Kidney (tissue), 14 donors: ENCODE results near the gene URB2. TPM values are rescaled to one million over a fixed set of nuclear protein-coding genes. Genes with fewer than 3 reads are reported as not detected.

ENCODE experiments used
- DNase-seq, 5 donors: peaks; one replicate each; pipeline ENCODE4 v3.0.0-alpha.2; 2013 to 2020
- FAIRE-seq: peaks from 2 replicates; lab custom pipeline; 2012; peaks lifted over from hg19 to GRCh38; lab: Jason Lieb, UNC
- H3K27ac ChIP-seq, 2 donors: one replicate each; pipeline ENCODE4 v1.7.0; 2013; ENCODE audit warnings: low read depth in 2 of 2, low read length in 2 of 2, inconsistent platforms in 1 of 2
- H3K27me3 ChIP-seq: one replicate; pipeline ENCODE4 v1.7.1; 2013; ENCODE audit warnings: low read length, inconsistent platforms; ENCODE audit not compliant: control insufficient read depth, insufficient read depth
- H3K36me3 ChIP-seq, 3 donors: one replicate each; pipeline versions ENCODE4 v1.7.0 to v1.7.1; 2013; ENCODE audit warnings: low read length in 3 of 3, control low read depth in 1 of 3, inconsistent platforms in 1 of 3; ENCODE audit not compliant: insufficient read depth in 3 of 3, control insufficient read depth in 2 of 3
- H3K4me1 ChIP-seq, 3 donors: one replicate each; pipeline versions ENCODE4 v1.7.0 to v1.7.1; 2013; ENCODE audit warnings: low read length in 3 of 3, inconsistent platforms in 1 of 3, low read depth in 1 of 3; ENCODE audit not compliant: control insufficient read depth in 2 of 3, insufficient read depth in 2 of 3
- H3K4me3 ChIP-seq, 3 donors: one replicate each; pipeline versions ENCODE4 v1.7.0 to v1.8.1; 2013; ENCODE audit warnings: low read length in 3 of 3, control low read depth in 1 of 3, inconsistent platforms in 1 of 3
- H3K9ac ChIP-seq, 3 donors: one replicate each; pipeline versions ENCODE4 v1.7.0 to v1.7.1; 2013; ENCODE audit warnings: low read length in 3 of 3, control low read depth in 1 of 3, inconsistent platforms in 1 of 3
- H3K9me3 ChIP-seq, 3 donors: one replicate each; pipeline versions ENCODE4 v1.7.0 to v1.7.1; 2013; ENCODE audit warnings: low read length in 3 of 3, control low read depth in 1 of 3, inconsistent platforms in 1 of 3; ENCODE audit not compliant: control insufficient read depth in 2 of 3, insufficient read depth in 1 of 3
- CTCF ChIP-seq: IDR thresholded peaks from 3 replicates; pipeline ENCODE4 v1.5.1; 2012; ENCODE audit warnings: mild to moderate bottlenecking, moderate library complexity, borderline replicate concordance; ENCODE audit not compliant: insufficient read depth; ENCODE audit errors: extremely low read depth
- intact Hi-C: fragments of 100-400 bp; cut with DNase I; formaldehyde crosslinking; loops from one replicate; pipeline ENCODE4 v1.11.1; 2022
- polyA plus RNA-seq: library from polyadenylated mRNA; stranded (reverse); fragments of 350-450 nt; fragmentation: Illumina TruSeq; extraction: RNeasy Lipid Tissue Mini Kit (QIAGEN cat#74804); gene quantifications from one replicate; pipeline ENCODE4 v1.2.3, GENCODE V29; 2014; ENCODE audit warnings: low read depth, low replicate concordance; ENCODE audit not compliant: insufficient read depth
- total RNA-seq: library from RNA; stranded (reverse); fragmentation: NEBNext Ultra II Directional; extraction: Animal tissue kit (Norgen Biotek cat#: 25700); gene quantifications from one replicate; pipeline ENCODE4 v1.2.1, GENCODE V29; 2021
- donor health status: control.
- donor health status: control.
- donor health status: control.
- donor health status: control.
- donor health status: control.
- donor health status: DM: yes; HTN: yes; CAD: no.
- donor health status: Normal renal cell carcinoma (clear cell type).

The URB2 gene
- total and polyA plus RNA-seq, 2 donors from 2014 or later, result 1.4 to 8.3 TPM

- H3K36me3 ChIP-seq, result peaks cover 3 to 50% (median 37%) of the 10 kb centered on the region in 3 donors
These were observed 18.7 kb upstream of the URB2 start for GRCh38 chr1:229607370-229607769.

GRCh38 chr1:229608590-229608989, 17.5 kb upstream of the URB2 start:
- no peaks in the 10 kb centered on the region for H3K4me1 ChIP-seq
- peaks cover 3 to 51% (median 36%) of the 10 kb centered on the region in 3 donors for H3K36me3 ChIP-seq
- H3K27ac ChIP-seq, result no peak overlapping the region

More at GRCh38 chr1:229607370-229607769, 18.7 kb upstream of the URB2 start:
- no peak for TF ChIP-seq CTCF
- no peak for DNase-seq
- intact Hi-C loops, result no loop called here
- FAIRE-seq, result no peak
- Histone ChIP-seq H3K4me3 (no peak overlapping the region), H3K27ac (no peak overlapping the region), H3K9ac (no peak overlapping the region), H3K27me3 (no peaks in the 10 kb centered on the region), H3K4me1 (no peaks in the 10 kb centered on the region), H3K9me3 (no peaks in the 10 kb centered on the region)

GRCh38 chr1:229613938-229614337, 12.1 kb upstream of the URB2 start:
- FAIRE-seq, result no peak
- H3K36me3 ChIP-seq, result peaks cover 3 to 39% (median 31%) of the 10 kb centered on the region in 3 donors

More at GRCh38 chr1:229608590-229608989, 17.5 kb upstream of the URB2 start:
- Histone ChIP-seq H3K9ac (no peak overlapping the region), H3K4me3 (no peak overlapping the region), H3K27me3 (no peaks in the 10 kb centered on the region), H3K9me3 (no peaks in the 10 kb centered on the region)
- no peak for TF ChIP-seq CTCF
- DNase-seq (no peak), FAIRE-seq (no peak)
- intact Hi-C loops, result no loop called here

More at GRCh38 chr1:229613938-229614337, 12.1 kb upstream of the URB2 start:
- no peaks in the 10 kb centered on the region for H3K27me3 ChIP-seq
- H3K9ac ChIP-seq, result no peak overlapping the region
- DNase-seq, result no peak
- intact Hi-C loops, result no loop called here
- no peak for TF ChIP-seq CTCF
- H3K27ac ChIP-seq, result no peak overlapping the region
- H3K9me3 ChIP-seq, result no peaks in the 10 kb centered on the region
- H3K4me3 ChIP-seq, result no peak overlapping the region
- no peaks in the 10 kb centered on the region for H3K4me1 ChIP-seq
